K562 (cell line): ENCODE data around the gene HMGXB3. TPM values are rescaled to one million over a fixed set of nuclear protein-coding genes. Genes with fewer than 3 reads are reported as not detected.

Source experiments
- ATAC-seq: fragments of 200-7000 bp; cut with Tn5 transposase; 3 replicates; pipeline ENCODE4 v1.9.1; 2020; ENCODE audit warnings: moderate library complexity
- BruUV-seq: library from RNA; stranded (reverse); fragments of 400-500 nt; replicated peaks from 2 replicates; lab custom pipeline; 2021; lab: Mats Ljungman, UMichigan
- CTCF ChIA-PET: fragments of 300-600 bp; formaldehyde crosslinking; extraction: SDS; loops from one replicate; lab custom pipeline; 2021; ENCODE audit warnings: low intra/inter-chr PET ratio; lab: Yijun Ruan, JAX
- POLR2A ChIA-PET: fragments of 300-600, 350-650 bp; sonication (Branson Sonifier 250); formaldehyde crosslinking; extraction: SDS; loops from one replicate; lab custom pipeline; 2021; ENCODE audit warnings: antibody characterized with exemption, inconsistent platforms; lab: Yijun Ruan, JAX
- DNase-seq, 4 experiments: peaks; one replicate each; pipeline versions ENCODE4 v3.0.0 to v3.0.0-alpha.2; 2011 to 2018; ENCODE audit warnings: low spot score in 3 of 4, mixed read lengths in 3 of 4; ENCODE audit errors: extremely low read depth in 1 of 4
- FAIRE-seq: peaks from 2 replicates; lab custom pipeline; 2011; peaks lifted over from hg19 to GRCh38; lab: Jason Lieb, UNC
- H2AFZ ChIP-seq: 2 replicates; pipeline ENCODE4 v1.6.0; 2011; ENCODE audit warnings: low read depth, low read length, control low read depth, inconsistent platforms
- H3K27ac ChIP-seq: fragments of 200-600 bp; 3 replicates; pipeline ENCODE4 v1.8.0; 2011; ENCODE audit warnings: low read depth, mild to moderate bottlenecking, control low read depth, inconsistent platforms, low read length, moderate library complexity, mixed read lengths; ENCODE audit errors: extremely low read depth
- H3K27me3 ChIP-seq, 2 experiments: fragments of 300-600 bp in 1 of 2; 2 replicates in 1 of 2; 3 replicates in 1 of 2; pipeline versions ENCODE4 v1.6.0 to v1.8.0; 2011; ENCODE audit warnings: inconsistent platforms in 2 of 2, low read length in 2 of 2, mild to moderate bottlenecking in 1 of 2, mixed read lengths in 1 of 2, moderate library complexity in 1 of 2; ENCODE audit not compliant: control insufficient read depth in 2 of 2, insufficient read depth in 2 of 2
- H3K36me3 ChIP-seq: fragments of 300-600 bp; 3 replicates; pipeline ENCODE4 v1.8.0; 2011; ENCODE audit warnings: mild to moderate bottlenecking, low read length, inconsistent platforms; ENCODE audit not compliant: control insufficient read depth, insufficient read depth
- H3K4me1 ChIP-seq, 2 experiments: fragments of 200-600 bp in 1 of 2; replicated peaks in 1 of 2; 2 replicates in 1 of 2; 3 replicates in 1 of 2; pipeline versions ENCODE4 v1.5.1 to v1.8.0; 2011; ENCODE audit warnings: inconsistent platforms in 2 of 2, low read length in 2 of 2, mild to moderate bottlenecking in 1 of 2, mixed read lengths in 1 of 2, moderate library complexity in 1 of 2; ENCODE audit not compliant: control insufficient read depth in 2 of 2, insufficient read depth in 2 of 2
- H3K4me2 ChIP-seq: 2 replicates; pipeline ENCODE4 v1.6.1; 2011; ENCODE audit warnings: low read length, control low read depth, inconsistent platforms, mixed read lengths; ENCODE audit not compliant: insufficient read depth
- H3K4me3 ChIP-seq: fragments of 200-600 bp; sonication (generic), shearing (Covaris generic); 2 replicates; pipeline ENCODE4 v1.5.1; 2016; ENCODE audit warnings: control low read depth, inconsistent platforms
- H3K79me2 ChIP-seq: fragments of 200-600 bp; 3 replicates; pipeline ENCODE4 v1.8.0; 2011; ENCODE audit warnings: low read length, inconsistent platforms; ENCODE audit not compliant: control insufficient read depth, insufficient read depth
- H3K9ac ChIP-seq, 2 experiments: 2 replicates each; pipeline versions ENCODE4 v1.6.0 to v1.6.1; 2011; ENCODE audit warnings: low read depth in 2 of 2, low read length in 2 of 2, control low read depth in 1 of 2, inconsistent platforms in 1 of 2, mild to moderate bottlenecking in 1 of 2, mixed read lengths in 1 of 2; ENCODE audit not compliant: insufficient read depth in 1 of 2
- H3K9me1 ChIP-seq: one replicate; pipeline ENCODE4 v1.6.0; 2011; ENCODE audit warnings: inconsistent platforms, mild to moderate bottlenecking, low read length, moderate library complexity; ENCODE audit not compliant: control insufficient read depth, insufficient read depth
- H3K9me3 ChIP-seq: replicated peaks from 2 replicates; pipeline ENCODE4 v1.5.1; 2011; ENCODE audit warnings: low read depth, low read length, inconsistent platforms; ENCODE audit not compliant: control insufficient read depth, insufficient read depth
- H4K20me1 ChIP-seq: replicated peaks from 2 replicates; pipeline ENCODE4 v1.6.1; 2011; ENCODE audit warnings: low read length, inconsistent platforms, mixed read lengths; ENCODE audit not compliant: control insufficient read depth, insufficient read depth
- BRF1 ChIP-seq: IDR thresholded peaks from 3 replicates; pipeline ENCODE4 v1.6.1; 2011; ENCODE audit warnings: borderline replicate concordance, mild to moderate bottlenecking; ENCODE audit not compliant: insufficient read length; ENCODE audit errors: extremely low read depth
- HMGN3 ChIP-seq: IDR thresholded peaks from 2 replicates; pipeline ENCODE4 v1.6.1; 2011; ENCODE audit warnings: borderline replicate concordance, low read depth, mild to moderate bottlenecking, mixed read lengths, low read length; ENCODE audit not compliant: insufficient read length; ENCODE audit errors: extremely low read depth
- KDM1A ChIP-seq, 2 experiments: fragments of 450-650 bp; IDR thresholded peaks; 2 replicates each; pipeline ENCODE4 v1.6.1; 2016; ENCODE audit warnings: mild to moderate bottlenecking in 2 of 2
- POLR2H ChIP-seq: IDR thresholded peaks from 2 replicates; pipeline ENCODE4 v1.6.1; 2016; ENCODE audit warnings: missing genetic modification characterization, low read depth, mild to moderate bottlenecking, control low read depth, missing compliant biosample characterization, moderate library complexity
- SREBF2 ChIP-seq: sonication (generic); formaldehyde crosslinking; IDR thresholded peaks from 2 replicates; pipeline ENCODE4 v1.4.0; 2020; ENCODE audit warnings: mild to moderate bottlenecking, missing genetic modification reagents
- ZNF274 ChIP-seq: IDR thresholded peaks from 2 replicates; pipeline ENCODE4 v1.6.1; 2011; ENCODE audit warnings: low read depth, mild to moderate bottlenecking, low read length, moderate library complexity, borderline replicate concordance
- WGBS: fragments of 100-300 bp; shearing (Covaris generic); methylation state at CpG from one replicate; pipeline ENCODE4 v1.1.6; 2016; ENCODE audit warnings: low coverage, mixed read lengths; ENCODE audit not compliant: insufficient coverage; ENCODE audit errors: missing lambda C conversion rate; 5-methylcytosine and 5-hydroxymethylcytosine counted together
- in situ Hi-C: fragments of 300-500 bp; cut with MboI; formaldehyde crosslinking; loops from 4 replicates; pipeline ENCODE4 v1.15.0; 2018; ENCODE audit warnings: inconsistent platforms, mixed read lengths
- intact Hi-C: fragments of 100-400 bp; cut with micrococcal nuclease; formaldehyde crosslinking; loops from 2 replicates; pipeline ENCODE4 v1.14.2; 2022
- polyA plus RNA-seq, 8 experiments: library from polyadenylated mRNA; depleted of rRNA in 4 of 8; stranded (reverse) in 5 of 8; unstranded in 3 of 8; fragments of >200 nt; fragmentation: Nextera tagmentation in 2 of 8; fragmentation: Illumina TruSeq in 1 of 8; extraction: Ambion mirVana in 2 of 8; extraction: Trizol in 1 of 8; gene quantifications; 2 replicates each; pipeline versions ENCODE4 v1.2.1 to v1.2.3, GENCODE V29; 2011 to 2014; ENCODE audit warnings: inconsistent platforms in 1 of 8, missing spikeins in 1 of 8
- total RNA-seq, 7 experiments: library from RNA; depleted of rRNA in 6 of 7; stranded (reverse); fragments of >200 nt in 6 of 7; fragmentation: Illumina TruSeq in 2 of 7; extraction: Trizol in 2 of 7; gene quantifications; 2 replicates each; pipeline versions ENCODE4 v1.2.1 to v1.2.3, GENCODE V29; 2011 to 2021; ENCODE audit warnings: low replicate concordance in 1 of 7
- TF ChIP-seq, protein P1 (sequence below): IDR thresholded peaks from 2 replicates; pipeline ENCODE4 v1.6.1; 2011; ENCODE audit not compliant: insufficient read length; ENCODE audit errors: extremely low read depth
- TF ChIP-seq, protein P2 (sequence below): fragments of 250-450 bp; sonication (Bioruptor Pico); IDR thresholded peaks from 2 replicates; pipeline ENCODE4 v1.5.0; 2021

Gene HMGXB3
- total and polyA plus RNA-seq, 9 of the 15 experiments (the other 6 are each of a cell fraction or from before 2014, with no cell fraction given), result 1.8 to 44.1 (median 32.2) TPM

DNA sequence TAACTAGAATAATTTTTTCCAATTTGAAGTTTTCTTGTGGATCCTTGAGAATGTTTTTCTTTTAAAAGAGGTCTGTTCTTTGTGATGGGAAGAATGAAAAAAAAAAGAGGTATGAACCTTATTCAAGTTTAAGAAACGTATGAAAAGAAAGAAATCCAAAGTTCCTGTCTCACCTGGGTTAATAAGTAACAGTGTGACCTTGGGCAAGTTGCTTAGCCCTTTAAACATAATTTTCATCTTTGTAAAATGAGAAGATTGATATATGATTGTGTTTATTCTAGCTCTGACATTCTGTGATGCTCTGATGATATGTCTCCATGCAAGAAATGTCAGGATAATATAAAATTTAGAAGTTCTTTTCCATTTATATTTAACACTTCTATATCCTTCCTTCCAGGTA lies 20.6 kb upstream of the HMGXB3 start:
- no peak overlapping the region for H3K4me3 ChIP-seq
- in situ Hi-C loops, result no loop called here
- H3K9ac ChIP-seq, result no peak overlapping the region
- H3K27me3 ChIP-seq, result no peaks in the 10 kb centered on the region
- ChIA-PET POLR2A (interaction anchor here (1.0 kb wide), 1 partner anchor 20 kb away, joined by 4 read pairs; the partner anchor contains the start of gene SLC26A2), CTCF (no interaction called here)
- BruUV-seq, result no TSS peak
- no peak for ATAC-seq
- FAIRE-seq, result no peak
- H3K4me2 ChIP-seq, result no peak overlapping the region
- H4K20me1 ChIP-seq, result no peaks in the 10 kb centered on the region
- no peak overlapping the region for H2AFZ ChIP-seq
- H3K79me2 ChIP-seq, result no peaks in the 10 kb centered on the region
- H3K27ac ChIP-seq, result no peak overlapping the region
- WGBS, result 8% methylated on average over 1 of the region's 1 CpG
- H3K9me3 ChIP-seq, result no peaks in the 10 kb centered on the region
- TF ChIP-seq BRF1 (no peak), ZNF274 (no peak), HMGN3 (no peak), POLR2H (no peak), KDM1A (IDR thresholded peaks at IDR 0.05) (no peak), SREBF2 (no peak)
- TF ChIP-seq, protein P1, sequence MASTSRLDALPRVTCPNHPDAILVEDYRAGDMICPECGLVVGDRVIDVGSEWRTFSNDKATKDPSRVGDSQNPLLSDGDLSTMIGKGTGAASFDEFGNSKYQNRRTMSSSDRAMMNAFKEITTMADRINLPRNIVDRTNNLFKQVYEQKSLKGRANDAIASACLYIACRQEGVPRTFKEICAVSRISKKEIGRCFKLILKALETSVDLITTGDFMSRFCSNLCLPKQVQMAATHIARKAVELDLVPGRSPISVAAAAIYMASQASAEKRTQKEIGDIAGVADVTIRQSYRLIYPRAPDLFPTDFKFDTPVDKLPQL, result no peak
- TF ChIP-seq, protein P2, sequence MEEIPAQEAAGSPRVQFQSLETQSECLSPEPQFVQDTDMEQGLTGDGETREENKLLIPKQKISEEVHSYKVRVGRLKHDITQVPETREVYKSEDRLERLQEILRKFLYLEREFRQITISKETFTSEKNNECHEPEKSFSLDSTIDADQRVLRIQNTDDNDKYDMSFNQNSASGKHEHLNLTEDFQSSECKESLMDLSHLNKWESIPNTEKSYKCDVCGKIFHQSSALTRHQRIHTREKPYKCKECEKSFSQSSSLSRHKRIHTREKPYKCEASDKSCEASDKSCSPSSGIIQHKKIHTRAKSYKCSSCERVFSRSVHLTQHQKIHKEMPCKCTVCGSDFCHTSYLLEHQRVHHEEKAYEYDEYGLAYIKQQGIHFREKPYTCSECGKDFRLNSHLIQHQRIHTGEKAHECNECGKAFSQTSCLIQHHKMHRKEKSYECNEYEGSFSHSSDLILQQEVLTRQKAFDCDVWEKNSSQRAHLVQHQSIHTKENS (CRISPR knock-in tag), result no peak
- intact Hi-C loops, result no loop called here
- H3K36me3 ChIP-seq, result no peaks in the 10 kb centered on the region
- H3K9me1 ChIP-seq, result no peaks in the 10 kb centered on the region
- H3K4me1 ChIP-seq, result no peaks in the 10 kb centered on the region
- no peak for DNase-seq
